ENCODE data around the gene TMEM169.

Gene TMEM169

DNA sequence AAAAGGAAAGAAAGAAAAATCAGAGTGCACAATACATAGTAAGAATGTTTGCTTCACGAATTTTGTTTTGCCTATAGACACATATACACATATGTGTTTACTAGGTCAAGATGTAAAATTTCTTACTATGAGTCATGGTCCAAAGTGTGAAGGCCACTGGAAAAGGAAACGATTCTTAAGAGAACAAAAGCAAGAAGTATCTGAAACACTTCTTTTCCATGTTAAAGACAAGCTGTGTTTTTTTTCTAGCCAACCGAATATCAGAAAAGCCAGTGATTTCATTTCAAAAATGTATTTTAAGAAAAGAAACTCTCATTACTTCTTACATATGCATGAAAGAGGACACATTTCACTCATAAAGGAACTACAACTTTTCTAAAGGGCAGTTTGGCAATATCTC is 25.0 kb upstream of the TMEM169 start:
- Histone ChIP-seq H3K9me3 (ENCODE audit: control insufficient read depth, insufficient read depth, low read length) (no peaks in the 10 kb centered on the region), H4K20me1 (ENCODE audit: control insufficient read depth, insufficient read depth, low read depth, low read length) (no peaks in the 10 kb centered on the region), H3K27ac (ENCODE audit: low read depth, low read length) (no peak overlapping the region), H3K36me3 (ENCODE audit: control insufficient read depth, low read length) (no peaks in the 10 kb centered on the region), H3K4me2 (ENCODE audit: low read length) (no peak overlapping the region), H3K79me2 (ENCODE audit: control insufficient read depth, low read length) (no peaks in the 10 kb centered on the region), H3K9me2 (replicated peaks; ENCODE audit: control insufficient read depth, low read length) (no peaks in the 10 kb centered on the region), H3K4me1 (ENCODE audit: control insufficient read depth, low read length) (no peaks in the 10 kb centered on the region; the same call in 1 of the 2 replicates), H3K27me3 (ENCODE audit: control insufficient read depth, low read length) (peaks cover 14% of the 10 kb centered on the region), H3F3A (ENCODE audit: control insufficient read depth, insufficient read depth) (no peaks in the 10 kb centered on the region), H3K4me3 (ENCODE audit: low read length) (no peak overlapping the region)
- no peak for TF ChIP-seq EZH2phosphoT487 (IDR thresholded peaks at IDR 0.05; ENCODE audit: borderline replicate concordance, low read length)
- TF ChIP-seq, protein P1, sequence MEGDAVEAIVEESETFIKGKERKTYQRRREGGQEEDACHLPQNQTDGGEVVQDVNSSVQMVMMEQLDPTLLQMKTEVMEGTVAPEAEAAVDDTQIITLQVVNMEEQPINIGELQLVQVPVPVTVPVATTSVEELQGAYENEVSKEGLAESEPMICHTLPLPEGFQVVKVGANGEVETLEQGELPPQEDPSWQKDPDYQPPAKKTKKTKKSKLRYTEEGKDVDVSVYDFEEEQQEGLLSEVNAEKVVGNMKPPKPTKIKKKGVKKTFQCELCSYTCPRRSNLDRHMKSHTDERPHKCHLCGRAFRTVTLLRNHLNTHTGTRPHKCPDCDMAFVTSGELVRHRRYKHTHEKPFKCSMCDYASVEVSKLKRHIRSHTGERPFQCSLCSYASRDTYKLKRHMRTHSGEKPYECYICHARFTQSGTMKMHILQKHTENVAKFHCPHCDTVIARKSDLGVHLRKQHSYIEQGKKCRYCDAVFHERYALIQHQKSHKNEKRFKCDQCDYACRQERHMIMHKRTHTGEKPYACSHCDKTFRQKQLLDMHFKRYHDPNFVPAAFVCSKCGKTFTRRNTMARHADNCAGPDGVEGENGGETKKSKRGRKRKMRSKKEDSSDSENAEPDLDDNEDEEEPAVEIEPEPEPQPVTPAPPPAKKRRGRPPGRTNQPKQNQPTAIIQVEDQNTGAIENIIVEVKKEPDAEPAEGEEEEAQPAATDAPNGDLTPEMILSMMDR (IDR thresholded peaks at IDR 0.05; ENCODE audit: low read depth, low read length, poor library complexity, severe bottlenecking) = no peak

DNA sequence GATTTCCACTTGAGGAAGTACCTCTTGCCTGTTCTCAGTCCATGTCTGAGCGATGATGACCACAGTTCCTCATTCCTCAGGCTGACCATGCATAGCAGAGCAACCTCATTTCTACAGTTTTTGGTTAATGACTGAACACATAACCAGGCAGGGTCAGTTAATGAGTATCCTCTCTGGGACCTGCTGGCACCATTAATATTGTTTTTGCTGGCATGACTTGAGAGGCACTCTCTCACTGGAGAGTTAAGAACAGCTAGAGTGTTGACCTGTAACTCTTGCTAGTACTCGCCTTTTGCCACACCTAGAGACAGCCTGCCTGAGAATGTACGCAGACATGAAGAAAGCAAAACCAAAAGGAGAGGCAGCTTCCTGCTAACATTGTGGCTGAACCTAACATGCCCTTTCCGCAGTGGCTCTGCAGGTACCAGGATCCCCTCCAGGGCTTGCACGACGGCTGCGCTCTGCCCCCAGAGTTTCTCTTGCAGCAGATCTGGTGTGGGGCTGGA is 24.0 kb upstream of the TMEM169 start:
- H3K79me2 ChIP-seq (ENCODE audit: control insufficient read depth, low read length) = no peaks in the 10 kb centered on the region
- H3K4me3 ChIP-seq (ENCODE audit: low read length) = no peak overlapping the region
- H3K4me1 ChIP-seq (ENCODE audit: control insufficient read depth, low read length) = no peaks in the 10 kb centered on the region; the same call in 1 of the 2 replicates
- H3F3A ChIP-seq (ENCODE audit: control insufficient read depth, insufficient read depth) = no peaks in the 10 kb centered on the region
- H3K27me3 ChIP-seq (ENCODE audit: control insufficient read depth, low read length) = peaks cover 14% of the 10 kb centered on the region
- H3K27ac ChIP-seq (ENCODE audit: low read depth, low read length) = no peak overlapping the region
- H3K9me2 ChIP-seq (replicated peaks; ENCODE audit: control insufficient read depth, low read length) = no peaks in the 10 kb centered on the region
- H3K36me3 ChIP-seq (ENCODE audit: control insufficient read depth, low read length) = no peaks in the 10 kb centered on the region
- H3K4me2 ChIP-seq (ENCODE audit: low read length) = no peak overlapping the region
- no peaks in the 10 kb centered on the region for H4K20me1 ChIP-seq (ENCODE audit: control insufficient read depth, insufficient read depth, low read depth, low read length)
- H3K9me3 ChIP-seq (ENCODE audit: control insufficient read depth, insufficient read depth, low read length) = no peaks in the 10 kb centered on the region
- TF ChIP-seq, protein P1 (IDR thresholded peaks at IDR 0.05; ENCODE audit: low read depth, low read length, poor library complexity, severe bottlenecking) = no peak
- no peak for TF ChIP-seq EZH2phosphoT487 (IDR thresholded peaks at IDR 0.05; ENCODE audit: borderline replicate concordance, low read length)

DNA sequence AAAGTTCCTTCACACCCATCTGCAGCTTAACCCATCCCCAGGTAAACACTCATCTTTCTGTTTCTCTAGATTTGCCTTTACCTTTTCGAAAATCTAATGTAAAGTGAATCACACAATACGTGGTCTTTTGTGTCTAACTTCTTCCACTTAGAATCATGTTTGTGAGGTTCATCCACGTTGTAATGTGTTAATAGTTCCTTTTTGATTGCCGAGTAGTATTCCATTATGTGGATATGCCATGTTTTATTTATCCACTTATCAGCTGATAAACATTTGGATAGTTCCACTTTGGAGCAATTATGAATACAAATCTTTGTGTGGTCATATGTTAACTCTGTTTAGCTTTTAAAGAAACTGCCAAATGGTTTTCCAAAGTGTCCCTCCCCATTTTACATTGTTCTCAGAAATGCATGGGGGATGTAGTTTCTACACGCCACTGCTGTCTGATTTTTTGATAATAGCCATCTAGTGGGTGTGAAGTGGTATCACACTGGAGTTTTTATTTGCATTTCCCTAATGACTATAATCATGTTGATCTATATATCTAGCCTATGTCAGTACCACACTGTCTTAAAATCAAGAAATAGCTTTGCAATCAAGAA is 22.4 kb upstream of the TMEM169 start:
- no peaks in the 10 kb centered on the region for H4K20me1 ChIP-seq (ENCODE audit: control insufficient read depth, insufficient read depth, low read depth, low read length)
- peaks cover 14% of the 10 kb centered on the region for H3K27me3 ChIP-seq (ENCODE audit: control insufficient read depth, low read length)
- H3K79me2 ChIP-seq (ENCODE audit: control insufficient read depth, low read length) = no peaks in the 10 kb centered on the region
- no peaks in the 10 kb centered on the region for H3K36me3 ChIP-seq (ENCODE audit: control insufficient read depth, low read length)
- H3K4me3 ChIP-seq (ENCODE audit: low read length) = no peak overlapping the region
- H3F3A ChIP-seq (ENCODE audit: control insufficient read depth, insufficient read depth) = no peaks in the 10 kb centered on the region
- no peaks in the 10 kb centered on the region; the same call in 1 of the 2 replicates for H3K4me1 ChIP-seq (ENCODE audit: control insufficient read depth, low read length)
- no peaks in the 10 kb centered on the region for H3K9me3 ChIP-seq (ENCODE audit: control insufficient read depth, insufficient read depth, low read length)
- TF ChIP-seq, protein P1 (IDR thresholded peaks at IDR 0.05; ENCODE audit: low read depth, low read length, poor library complexity, severe bottlenecking) = peak; percentile 53
- no peak for TF ChIP-seq EZH2phosphoT487 (IDR thresholded peaks at IDR 0.05; ENCODE audit: borderline replicate concordance, low read length)
- H3K9me2 ChIP-seq (replicated peaks; ENCODE audit: control insufficient read depth, low read length) = no peaks in the 10 kb centered on the region
- H3K4me2 ChIP-seq (ENCODE audit: low read length) = no peak overlapping the region
- H3K27ac ChIP-seq (ENCODE audit: low read depth, low read length) = no peak overlapping the region
